Transverse colon (tissue), 4 donors: ENCODE results near the gene KLF3.

Experiments
- POLR2AphosphoS5 ChIP-seq, 3 donors: sonication (generic); formaldehyde crosslinking; IDR thresholded peaks; one replicate each; pipeline ENCODE4 v1.6.1; 2016; ENCODE audit warnings: antibody characterized with exemption in 3 of 3
- TF ChIP-seq, protein P1 (sequence below), 5 experiments: fragments of 200-600 bp in 3 of 5; fragments of 450-650 bp in 2 of 5; sonication (generic) in 3 of 5; IDR thresholded peaks; 1 replicate in 2 of 5; 2 replicates in 3 of 5; pipeline ENCODE4 v1.5.1; 2016 to 2017; ENCODE audit warnings: antibody characterized with exemption in 5 of 5, inconsistent platforms in 3 of 5, mild to moderate bottlenecking in 2 of 5, moderate library complexity in 1 of 5

DNA sequence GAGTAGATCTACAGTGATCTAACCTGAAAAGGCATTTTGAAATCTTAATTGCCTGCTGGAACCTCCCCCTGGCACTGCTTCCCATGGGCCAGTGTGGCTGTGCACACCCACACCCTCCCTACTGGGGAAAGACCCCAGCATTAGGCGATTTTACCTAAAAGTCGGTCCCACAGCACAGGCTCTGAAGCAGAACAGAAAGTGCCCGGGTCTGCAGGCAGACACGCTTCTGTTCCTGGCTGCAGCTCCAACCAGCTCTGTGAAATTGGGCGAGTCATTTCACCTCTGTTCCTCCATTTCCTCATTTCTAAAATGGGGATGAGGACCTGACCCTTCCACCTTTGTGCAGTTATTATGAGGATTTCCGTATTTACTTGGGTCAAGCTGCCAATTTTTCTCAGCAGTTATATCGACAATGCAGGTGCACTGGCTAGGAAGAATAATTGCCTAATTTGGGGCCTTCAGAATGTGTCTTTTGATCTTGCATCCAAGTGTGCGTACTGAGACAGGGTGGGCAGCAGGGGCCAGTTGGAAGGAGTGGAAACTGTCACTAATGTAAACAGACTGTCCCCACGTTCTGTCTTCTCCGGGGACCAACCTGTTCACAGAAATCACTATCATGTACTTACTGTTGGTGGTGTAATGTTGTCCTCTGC lies 7.1 kb downstream of the KLF3 start:
- peak in 2 of 3 donors; percentile 7 to 38 for TF ChIP-seq POLR2AphosphoS5 (IDR thresholded peaks at IDR 0.05)
- TF ChIP-seq, protein P1, sequence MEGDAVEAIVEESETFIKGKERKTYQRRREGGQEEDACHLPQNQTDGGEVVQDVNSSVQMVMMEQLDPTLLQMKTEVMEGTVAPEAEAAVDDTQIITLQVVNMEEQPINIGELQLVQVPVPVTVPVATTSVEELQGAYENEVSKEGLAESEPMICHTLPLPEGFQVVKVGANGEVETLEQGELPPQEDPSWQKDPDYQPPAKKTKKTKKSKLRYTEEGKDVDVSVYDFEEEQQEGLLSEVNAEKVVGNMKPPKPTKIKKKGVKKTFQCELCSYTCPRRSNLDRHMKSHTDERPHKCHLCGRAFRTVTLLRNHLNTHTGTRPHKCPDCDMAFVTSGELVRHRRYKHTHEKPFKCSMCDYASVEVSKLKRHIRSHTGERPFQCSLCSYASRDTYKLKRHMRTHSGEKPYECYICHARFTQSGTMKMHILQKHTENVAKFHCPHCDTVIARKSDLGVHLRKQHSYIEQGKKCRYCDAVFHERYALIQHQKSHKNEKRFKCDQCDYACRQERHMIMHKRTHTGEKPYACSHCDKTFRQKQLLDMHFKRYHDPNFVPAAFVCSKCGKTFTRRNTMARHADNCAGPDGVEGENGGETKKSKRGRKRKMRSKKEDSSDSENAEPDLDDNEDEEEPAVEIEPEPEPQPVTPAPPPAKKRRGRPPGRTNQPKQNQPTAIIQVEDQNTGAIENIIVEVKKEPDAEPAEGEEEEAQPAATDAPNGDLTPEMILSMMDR (IDR thresholded peaks at IDR 0.05), result no peak
